GM19468 (cell line): ENCODE results near the gene ACP3.

Experiments
- ATAC-seq: cut with Tn5 transposase; IDR thresholded peaks from one replicate; pipeline ENCODE4 v1.9.1; 2021; ENCODE audit warnings: mild to moderate bottlenecking, moderate library complexity, moderate number of reproducible peaks; ENCODE audit not compliant: unreplicated experiment; ENCODE audit errors: extremely low read depth

The ACP3 gene

GRCh38 chr3:132401255-132401654, 84.0 kb downstream of the ACP3 start:
- no peak for ATAC-seq

- ATAC-seq: no peak
These were observed 87.1 kb downstream of the ACP3 start for GRCh38 chr3:132404276-132404675.

GRCh38 chr3:132405188-132405587, 88.0 kb downstream of the ACP3 start:
- ATAC-seq: no peak

GRCh38 chr3:132405609-132406299, 88.5 kb downstream of the ACP3 start:
- ATAC-seq: no peak

- no peak for ATAC-seq
These were observed 89.4 kb downstream of the ACP3 start for GRCh38 chr3:132406587-132406986.

- ATAC-seq: no peak
These were observed 89.8 kb downstream of the ACP3 start for GRCh38 chr3:132407025-132407424.
